ENCODE results near the gene RFX1.

- no peak for TF ChIP-seq CTCF (IDR thresholded peaks at IDR 0.05)
- TF ChIP-seq POLR2A (IDR thresholded peaks at IDR 0.05; ENCODE audit: low read depth) = no peak
- no peak for TF ChIP-seq POLR2AphosphoS5 (IDR thresholded peaks at IDR 0.05)
- TF ChIP-seq EP300 (IDR thresholded peaks at IDR 0.05) = no peak
These were observed 15.4 kb upstream of the RFX1 start for GRCh38 chr19:14021474-14021873.

All from esophagus muscularis mucosa (tissue), 4 donors.